HepG2 (cell line): ENCODE measurements around the gene BAHCC1.

Experiments used
- JUND ChIP-seq: sonication (generic); formaldehyde crosslinking; IDR thresholded peaks from 2 replicates; pipeline ENCODE4 v1.8.0; 2022; ENCODE audit warnings: mild to moderate bottlenecking, missing genetic modification reagents
- ZKSCAN5 ChIP-seq: sonication (generic); formaldehyde crosslinking; IDR thresholded peaks from 2 replicates; pipeline ENCODE4 v1.5.1; 2020; ENCODE audit warnings: mild to moderate bottlenecking, missing genetic modification reagents
- ZSCAN31 ChIP-seq: sonication (generic); formaldehyde crosslinking; IDR thresholded peaks from 2 replicates; pipeline ENCODE4 v1.5.0; 2020; ENCODE audit warnings: low read depth, mild to moderate bottlenecking, missing genetic modification reagents

GRCh38 chr17:81391293-81391935 is 3.8 kb upstream of the BAHCC1 start:
- TF ChIP-seq ZSCAN31 (CRISPR knock-in tag): no peak
- no peak for TF ChIP-seq ZKSCAN5 (CRISPR knock-in tag)
- TF ChIP-seq JUND: no peak
